DND-41 (cell line): ENCODE measurements around the gene SIPA1.

ENCODE experiments used
- EZH2 ChIP-seq: IDR thresholded peaks from 3 replicates; pipeline ENCODE4 v1.6.1; 2012; ENCODE audit warnings: borderline replicate concordance, low read depth, mild to moderate bottlenecking, moderate library complexity, low read length, inconsistent platforms; ENCODE audit not compliant: severe bottlenecking
- TF ChIP-seq, protein P1 (sequence below): IDR thresholded peaks from 2 replicates; pipeline ENCODE4 v1.5.1; 2012; ENCODE audit warnings: borderline replicate concordance, low read length, moderate library complexity, mild to moderate bottlenecking; ENCODE audit not compliant: poor library complexity, severe bottlenecking; ENCODE audit errors: extremely low read depth

DNA sequence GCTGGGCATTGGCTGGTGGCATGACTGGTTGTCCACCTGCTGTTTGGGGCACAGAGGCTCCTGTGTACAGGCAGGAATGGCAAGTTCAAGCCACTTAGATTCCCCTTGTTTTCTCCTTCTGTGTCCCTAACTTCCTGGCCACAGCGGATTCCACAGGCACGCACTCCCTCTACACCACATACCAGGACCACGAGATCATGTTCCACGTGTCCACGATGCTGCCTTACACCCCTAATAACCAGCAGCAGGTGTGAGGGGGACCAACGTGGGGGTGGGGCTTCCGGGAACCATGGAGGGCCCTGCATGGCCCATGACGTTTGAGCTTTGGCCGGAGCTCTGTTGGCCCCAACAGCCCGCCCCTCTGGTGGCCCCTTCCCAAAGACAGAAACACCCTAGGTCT, 7.8 kb downstream of the SIPA1 start:
- TF ChIP-seq, protein P1, sequence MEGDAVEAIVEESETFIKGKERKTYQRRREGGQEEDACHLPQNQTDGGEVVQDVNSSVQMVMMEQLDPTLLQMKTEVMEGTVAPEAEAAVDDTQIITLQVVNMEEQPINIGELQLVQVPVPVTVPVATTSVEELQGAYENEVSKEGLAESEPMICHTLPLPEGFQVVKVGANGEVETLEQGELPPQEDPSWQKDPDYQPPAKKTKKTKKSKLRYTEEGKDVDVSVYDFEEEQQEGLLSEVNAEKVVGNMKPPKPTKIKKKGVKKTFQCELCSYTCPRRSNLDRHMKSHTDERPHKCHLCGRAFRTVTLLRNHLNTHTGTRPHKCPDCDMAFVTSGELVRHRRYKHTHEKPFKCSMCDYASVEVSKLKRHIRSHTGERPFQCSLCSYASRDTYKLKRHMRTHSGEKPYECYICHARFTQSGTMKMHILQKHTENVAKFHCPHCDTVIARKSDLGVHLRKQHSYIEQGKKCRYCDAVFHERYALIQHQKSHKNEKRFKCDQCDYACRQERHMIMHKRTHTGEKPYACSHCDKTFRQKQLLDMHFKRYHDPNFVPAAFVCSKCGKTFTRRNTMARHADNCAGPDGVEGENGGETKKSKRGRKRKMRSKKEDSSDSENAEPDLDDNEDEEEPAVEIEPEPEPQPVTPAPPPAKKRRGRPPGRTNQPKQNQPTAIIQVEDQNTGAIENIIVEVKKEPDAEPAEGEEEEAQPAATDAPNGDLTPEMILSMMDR: no peak
- no peak for TF ChIP-seq EZH2
